HL-60 (cell line): Measurements from ENCODE around the gene MACROD2.

Experiments used
- CTCF ChIP-seq: IDR thresholded peaks from one replicate; pipeline ENCODE4 v1.5.1; 2011; ENCODE audit warnings: low read length, control low read depth, inconsistent platforms; ENCODE audit not compliant: insufficient read depth
- GABPA ChIP-seq: IDR thresholded peaks from 2 replicates; pipeline ENCODE4 v1.6.1; 2012; ENCODE audit warnings: low read depth
- POLR2AphosphoS5 ChIP-seq: IDR thresholded peaks from 2 replicates; pipeline ENCODE4 v1.6.1; 2012; ENCODE audit warnings: low read depth
- SPI1 ChIP-seq: IDR thresholded peaks from 2 replicates; pipeline ENCODE4 v1.6.1; 2012; ENCODE audit warnings: low read depth, mild to moderate bottlenecking, borderline replicate concordance
- TF ChIP-seq, protein P1 (sequence below): IDR thresholded peaks from 2 replicates; pipeline ENCODE4 v1.6.1; 2012; ENCODE audit warnings: low read depth; ENCODE audit not compliant: insufficient replicate concordance

DNA sequence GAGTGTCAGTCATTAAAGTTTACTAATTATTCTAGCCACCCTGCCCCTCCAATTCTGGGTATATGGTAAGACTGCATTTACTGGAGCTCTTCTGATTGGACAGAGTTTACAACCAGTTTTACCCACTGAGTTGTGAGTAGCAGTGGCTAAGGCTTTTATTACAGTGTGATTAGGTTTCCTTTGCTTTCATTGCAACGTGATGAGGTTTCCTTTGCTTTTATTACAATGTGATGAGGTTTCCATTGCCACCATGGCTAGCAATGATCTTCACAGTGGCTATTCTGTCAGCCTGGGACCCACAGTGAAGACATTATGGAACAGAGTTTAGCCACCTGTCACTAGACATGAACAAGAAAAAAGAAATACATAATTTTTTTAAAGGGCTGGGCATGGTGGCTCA, 1052.3 kb downstream of the MACROD2 start:
- no peak for TF ChIP-seq CTCF
- no peak for TF ChIP-seq GABPA
- no peak for TF ChIP-seq POLR2AphosphoS5
- TF ChIP-seq, protein P1, sequence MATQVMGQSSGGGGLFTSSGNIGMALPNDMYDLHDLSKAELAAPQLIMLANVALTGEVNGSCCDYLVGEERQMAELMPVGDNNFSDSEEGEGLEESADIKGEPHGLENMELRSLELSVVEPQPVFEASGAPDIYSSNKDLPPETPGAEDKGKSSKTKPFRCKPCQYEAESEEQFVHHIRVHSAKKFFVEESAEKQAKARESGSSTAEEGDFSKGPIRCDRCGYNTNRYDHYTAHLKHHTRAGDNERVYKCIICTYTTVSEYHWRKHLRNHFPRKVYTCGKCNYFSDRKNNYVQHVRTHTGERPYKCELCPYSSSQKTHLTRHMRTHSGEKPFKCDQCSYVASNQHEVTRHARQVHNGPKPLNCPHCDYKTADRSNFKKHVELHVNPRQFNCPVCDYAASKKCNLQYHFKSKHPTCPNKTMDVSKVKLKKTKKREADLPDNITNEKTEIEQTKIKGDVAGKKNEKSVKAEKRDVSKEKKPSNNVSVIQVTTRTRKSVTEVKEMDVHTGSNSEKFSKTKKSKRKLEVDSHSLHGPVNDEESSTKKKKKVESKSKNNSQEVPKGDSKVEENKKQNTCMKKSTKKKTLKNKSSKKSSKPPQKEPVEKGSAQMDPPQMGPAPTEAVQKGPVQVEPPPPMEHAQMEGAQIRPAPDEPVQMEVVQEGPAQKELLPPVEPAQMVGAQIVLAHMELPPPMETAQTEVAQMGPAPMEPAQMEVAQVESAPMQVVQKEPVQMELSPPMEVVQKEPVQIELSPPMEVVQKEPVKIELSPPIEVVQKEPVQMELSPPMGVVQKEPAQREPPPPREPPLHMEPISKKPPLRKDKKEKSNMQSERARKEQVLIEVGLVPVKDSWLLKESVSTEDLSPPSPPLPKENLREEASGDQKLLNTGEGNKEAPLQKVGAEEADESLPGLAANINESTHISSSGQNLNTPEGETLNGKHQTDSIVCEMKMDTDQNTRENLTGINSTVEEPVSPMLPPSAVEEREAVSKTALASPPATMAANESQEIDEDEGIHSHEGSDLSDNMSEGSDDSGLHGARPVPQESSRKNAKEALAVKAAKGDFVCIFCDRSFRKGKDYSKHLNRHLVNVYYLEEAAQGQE, result no peak
- TF ChIP-seq SPI1, result no peak
